Spleen (tissue), 11 donors: Measurements from ENCODE around the gene SFXN5. TPM values are rescaled to one million over a fixed set of nuclear protein-coding genes. Genes with fewer than 3 reads are reported as not detected.

Source experiments
- DNase-seq: peaks from one replicate; pipeline ENCODE4 v3.0.0-alpha.2; 2020
- H3K27ac ChIP-seq, 8 donors: fragments of 200-600 bp; sonication (generic) in 7 of 8; 1 replicate in 4 of 8; 2 replicates in 4 of 8; pipeline versions ENCODE4 v1.5.0 to v1.8.0; 2016 to 2021; ENCODE audit warnings: inconsistent platforms in 4 of 8, mild to moderate bottlenecking in 4 of 8, moderate library complexity in 1 of 8
- H3K27me3 ChIP-seq, 7 donors: fragments of 200-600 bp; sonication (generic) in 6 of 7; replicated peaks in 1 of 7; 1 replicate in 4 of 7; 2 replicates in 3 of 7; pipeline versions ENCODE4 v1.5.0 to v1.8.0; 2016 to 2021; ENCODE audit warnings: inconsistent platforms in 3 of 7, mild to moderate bottlenecking in 1 of 7
- H3K36me3 ChIP-seq, 6 donors: fragments of 200-600 bp; sonication (generic) in 5 of 6; 1 replicate in 4 of 6; 2 replicates in 2 of 6; pipeline versions ENCODE4 v1.5.0 to v1.8.0; 2016 to 2021; ENCODE audit warnings: inconsistent platforms in 2 of 6
- H3K4me1 ChIP-seq, 6 donors: fragments of 200-600 bp; sonication (generic) in 5 of 6; 1 replicate in 3 of 6; 2 replicates in 3 of 6; pipeline versions ENCODE4 v1.5.0 to v1.8.0; 2016 to 2021; ENCODE audit warnings: inconsistent platforms in 3 of 6
- H3K4me3 ChIP-seq, 8 donors: fragments of 200-600 bp; sonication (generic) in 7 of 8; 1 replicate in 4 of 8; 2 replicates in 4 of 8; pipeline versions ENCODE4 v1.5.0 to v1.8.0; 2016 to 2021; ENCODE audit warnings: inconsistent platforms in 4 of 8, mild to moderate bottlenecking in 4 of 8, moderate library complexity in 2 of 8
- H3K9me3 ChIP-seq, 8 donors: fragments of 200-600 bp; sonication (generic) in 7 of 8; 1 replicate in 4 of 8; 2 replicates in 4 of 8; pipeline versions ENCODE4 v1.5.0 to v1.8.0; 2016 to 2021; ENCODE audit warnings: inconsistent platforms in 4 of 8
- CTCF ChIP-seq, 11 experiments: fragments of 200-600 bp in 7 of 11; fragments of 450-650 bp in 4 of 11; sonication (generic) in 4 of 11; IDR thresholded peaks in 8 of 11; conservative IDR thresholded peaks in 3 of 11; 1 replicate in 7 of 11; 2 replicates in 4 of 11; pipeline versions ENCODE4 v1.4.0 to v1.8.0; 2016 to 2021; ENCODE audit warnings: antibody characterized with exemption in 11 of 11, inconsistent platforms in 4 of 11, mild to moderate bottlenecking in 1 of 11
- POLR2A ChIP-seq, 3 donors: fragments of 450-650 bp; IDR thresholded peaks; one replicate each; pipeline ENCODE4 v1.5.1; 2017; ENCODE audit warnings: antibody characterized with exemption in 3 of 3, mild to moderate bottlenecking in 1 of 3
- POLR2AphosphoS5 ChIP-seq, 3 donors: sonication (generic); formaldehyde crosslinking; IDR thresholded peaks; one replicate each; pipeline ENCODE4 v1.5.1; 2017; ENCODE audit warnings: antibody characterized with exemption in 3 of 3
- WGBS, 5 donors: extraction: QIAGEN DNeasy Blood & Tissue Kit in 3 of 5; methylation state at CpG; one replicate each; pipeline versions ENCODE4 v1.1.5 to v1.1.7; 2013 to 2018; 5-methylcytosine and 5-hydroxymethylcytosine counted together
- intact Hi-C: fragments of 100-400 bp; cut with DNase I; formaldehyde crosslinking; loops from one replicate; pipeline ENCODE4 v1.15.0; 2023; ENCODE audit warnings: low total_unique reads
- polyA plus RNA-seq, 3 donors: library from polyadenylated mRNA; stranded (reverse); fragments of 200-250 nt; gene quantifications; one replicate each; pipeline ENCODE4 v1.2.1, GENCODE V29; 2013
- total RNA-seq, 7 donors: library from RNA; depleted of rRNA in 3 of 7; stranded (reverse); fragments of >200 nt in 3 of 7; fragmentation: NEBNext Ultra II Directional in 4 of 7; extraction: Animal tissue kit (Norgen Biotek cat#: 25700) in 4 of 7; gene quantifications; one replicate each; pipeline versions ENCODE4 v1.1.0 to v1.2.1, GENCODE V29; 2016 to 2021
- donor health status: healthy with polysubstance abuse.
- donor health status: DM: no; HTN: no; CAD: no; lungs with moderate emphysema.
- donor health status: DM: no; HTN: no; CAD: no.
- donor health status: Bipolar disorder and iron deficiency.
- donor health status: healthy.
- donor health status: DM: no; HTN: no; CAD: no.
- donor health status: DM: yes; HTN: yes; CAD: no.

The SFXN5 gene
- total and polyA plus RNA-seq, 10 donors, result 2.6 to 41.4 (median 22.9) TPM

DNA sequence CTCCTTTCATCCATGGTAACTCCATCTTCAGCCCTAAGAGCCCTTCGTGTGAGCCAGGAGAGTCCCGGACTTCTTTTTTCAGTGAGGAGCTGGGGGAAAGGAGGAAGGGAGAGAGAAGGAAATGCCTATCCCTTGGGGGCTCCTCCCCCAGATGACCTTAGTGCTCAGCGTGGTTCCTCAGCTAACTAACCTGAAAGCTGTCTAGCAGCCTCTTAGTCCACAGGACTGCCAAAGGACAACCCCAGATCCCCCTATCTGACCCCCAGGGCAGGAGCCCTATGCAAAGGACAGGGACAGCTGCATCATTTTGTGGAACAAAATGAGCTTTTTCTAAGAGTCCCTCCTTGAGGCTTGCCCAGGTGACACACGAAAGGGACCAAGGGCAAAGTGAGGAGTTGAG is 176.4 kb downstream of the SFXN5 start:
- WGBS, 5 donors, result 5 to 16% (median 11%) methylated on average over 4 of the region's 4 CpGs
- no peak for TF ChIP-seq POLR2A (IDR thresholded peaks at IDR 0.05)
- no peak for TF ChIP-seq CTCF (IDR thresholded peaks at IDR 0.05 in 8 of 11, conservative IDR thresholded peaks at IDR 0.05 in 3 of 11)
- TF ChIP-seq POLR2AphosphoS5 (IDR thresholded peaks at IDR 0.05), result no peak
- DNase-seq, result no peak
- Histone ChIP-seq H3K4me3 (no peak overlapping the region), H3K27ac (no peak overlapping the region), H3K9me3 (no peaks in the 10 kb centered on the region), H3K4me1 (peaks cover 0 to 26% (median 0%) of the 10 kb centered on the region in 6 donors), H3K36me3 (peaks cover 0 to 12% (median 0%) of the 10 kb centered on the region in 6 donors), H3K27me3 (peaks cover 0 to 76% (median 13%) of the 10 kb centered on the region in 7 donors)
- intact Hi-C loops, result no loop called here

- no peaks in the 10 kb centered on the region for H3K9me3 ChIP-seq
- H3K4me1 ChIP-seq, result peaks cover 0 to 26% (median 0%) of the 10 kb centered on the region in 6 donors
- DNase-seq, result no peak
- peaks cover 0 to 12% (median 0%) of the 10 kb centered on the region in 6 donors for H3K36me3 ChIP-seq
- TF ChIP-seq POLR2AphosphoS5 (IDR thresholded peaks at IDR 0.05), result no peak
- no peak for TF ChIP-seq CTCF (IDR thresholded peaks at IDR 0.05 in 8 of 11, conservative IDR thresholded peaks at IDR 0.05 in 3 of 11)
- no peak for TF ChIP-seq POLR2A (IDR thresholded peaks at IDR 0.05)
- WGBS, 5 donors, result 82 to 93% (median 90%) methylated on average over 9 of the region's 9 CpGs
- peaks cover 0 to 76% (median 13%) of the 10 kb centered on the region in 7 donors for H3K27me3 ChIP-seq
- H3K27ac ChIP-seq, result no peak overlapping the region
- intact Hi-C loops, result loop anchor here (5.0 kb wide), 1 partner anchor 268 kb away; no protein-coding TSS in a partner anchor
- H3K4me3 ChIP-seq, result no peak overlapping the region
Observed at GRCh38 chr2:72894514-72894913, 177.0 kb downstream of the SFXN5 start.

GRCh38 chr2:72893594-72894319 is 177.8 kb downstream of the SFXN5 start:
- WGBS, 5 donors, result 36 to 49% (median 42%) methylated on average over 9 to 15 of the region's 15 CpGs
- Histone ChIP-seq H3K27me3 (peaks cover 0 to 81% (median 14%) of the 10 kb centered on the region in 7 donors), H3K9me3 (no peaks in the 10 kb centered on the region), H3K4me1 (peaks cover 0 to 31% (median 4%) of the 10 kb centered on the region in 6 donors), H3K36me3 (peaks cover 0 to 12% (median 0%) of the 10 kb centered on the region in 6 donors), H3K4me3 (no peak overlapping the region), H3K27ac (no peak overlapping the region)
- no peak for DNase-seq
- intact Hi-C loops, result loop anchor here (5.0 kb wide), 1 partner anchor 269 kb away; no protein-coding TSS in a partner anchor
- TF ChIP-seq CTCF (IDR thresholded peaks at IDR 0.05 in 8 of 11, conservative IDR thresholded peaks at IDR 0.05 in 3 of 11) (peak in 10 of 11 experiments; percentile 9 to 71 (median 46)), POLR2A (IDR thresholded peaks at IDR 0.05) (no peak)

GRCh38 chr2:72892506-72893173 is 178.9 kb downstream of the SFXN5 start:
- 6 to 13% (median 9%) methylated on average over 4 to 11 of the region's 11 CpGs for WGBS, 5 donors
- intact Hi-C loops, result loop anchor here (5.0 kb wide), 1 partner anchor 270 kb away; no protein-coding TSS in a partner anchor
- no peak overlapping the region for H3K4me3 ChIP-seq
- TF ChIP-seq CTCF (IDR thresholded peaks at IDR 0.05 in 8 of 11, conservative IDR thresholded peaks at IDR 0.05 in 3 of 11) (peak; percentile 37 to 83 (median 69)), POLR2A (IDR thresholded peaks at IDR 0.05) (no peak), POLR2AphosphoS5 (IDR thresholded peaks at IDR 0.05) (peak in 1 of 3 donors; percentile 36)
- H3K4me1 ChIP-seq, result peaks cover 5 to 43% (median 14%) of the 10 kb centered on the region in 6 donors
- DNase-seq, result peak; percentile 88
- peaks cover 0 to 84% (median 20%) of the 10 kb centered on the region in 7 donors for H3K27me3 ChIP-seq
- H3K27ac ChIP-seq, result no peak overlapping the region
- peaks cover 0 to 12% (median 0%) of the 10 kb centered on the region in 6 donors for H3K36me3 ChIP-seq
- no peaks in the 10 kb centered on the region for H3K9me3 ChIP-seq
